NT2/D1 (cell line): Measurements from ENCODE around the gene CYB5A.

Experiments used
- DNase-seq: peaks from one replicate; pipeline ENCODE4 v3.0.0-alpha.2; 2011; ENCODE audit warnings: low read depth, low spot score
- H3K27me3 ChIP-seq: 2 replicates; pipeline ENCODE4 v1.6.0; 2011; ENCODE audit warnings: mild to moderate bottlenecking; ENCODE audit not compliant: insufficient read length, insufficient read depth
- H3K36me3 ChIP-seq: 2 replicates; pipeline ENCODE4 v1.6.1; 2011; ENCODE audit warnings: mild to moderate bottlenecking, low read length, mixed read lengths; ENCODE audit not compliant: insufficient read depth, insufficient read length
- H3K4me1 ChIP-seq: 2 replicates; pipeline ENCODE4 v1.5.1; 2011; ENCODE audit not compliant: insufficient read depth, insufficient read length
- H3K4me3 ChIP-seq: 2 replicates; pipeline ENCODE4 v1.5.1; 2011; ENCODE audit warnings: low read depth; ENCODE audit not compliant: insufficient read length
- H3K9ac ChIP-seq: 2 replicates; pipeline ENCODE4 v1.6.0; 2011; ENCODE audit warnings: low read depth; ENCODE audit not compliant: insufficient read length
- H3K9me3 ChIP-seq: 2 replicates; pipeline ENCODE4 v1.5.1; 2011; ENCODE audit warnings: mild to moderate bottlenecking, low read length; ENCODE audit not compliant: insufficient read depth
- SUZ12 ChIP-seq: IDR thresholded peaks from 2 replicates; pipeline ENCODE4 v1.6.1; 2011; ENCODE audit not compliant: insufficient read length, insufficient read depth; ENCODE audit errors: extremely low read depth
- YY1 ChIP-seq: IDR thresholded peaks from 2 replicates; pipeline ENCODE4 v1.6.1; 2011; ENCODE audit not compliant: insufficient read length, insufficient read depth
- ZNF274 ChIP-seq: IDR thresholded peaks from 2 replicates; pipeline ENCODE4 v1.6.1; 2011; ENCODE audit warnings: mild to moderate bottlenecking, low read depth, low read length

CYB5A gene

GRCh38 chr18:74292541-74292858 lies 737 bp upstream of the CYB5A start:
- no peaks in the 10 kb centered on the region for H3K4me1 ChIP-seq
- no peaks in the 10 kb centered on the region for H3K36me3 ChIP-seq
- no peak for TF ChIP-seq SUZ12
- TF ChIP-seq ZNF274: no peak
- TF ChIP-seq YY1: no peak
- peaks cover 23% of the 10 kb centered on the region; the same call in 1 of the 2 replicates for H3K9me3 ChIP-seq
- H3K27me3 ChIP-seq: peaks cover 10% of the 10 kb centered on the region
- peak overlapping the region; percentile 39 for H3K9ac ChIP-seq
- H3K4me3 ChIP-seq: peak overlapping the region; percentile 86
- no peak for DNase-seq

DNA sequence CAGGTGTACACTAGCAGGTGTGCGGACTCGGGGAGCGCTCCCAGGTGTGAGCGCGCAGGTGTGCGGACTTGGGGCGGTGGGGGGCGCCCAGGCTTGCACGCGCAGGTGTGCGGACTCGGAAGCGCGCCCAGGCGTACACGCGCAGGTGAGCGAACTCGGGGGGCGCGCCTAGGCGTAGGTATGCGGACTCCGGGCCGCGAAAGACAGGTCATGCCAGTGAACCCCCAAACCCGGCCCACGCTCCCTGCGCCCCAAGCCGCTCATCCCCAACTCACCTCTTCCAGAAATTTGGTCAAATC lies 342 bp downstream of the CYB5A start:
- no peaks in the 10 kb centered on the region for H3K4me1 ChIP-seq
- no peaks in the 10 kb centered on the region for H3K36me3 ChIP-seq
- H3K9ac ChIP-seq: peak overlapping the region; percentile 74
- H3K4me3 ChIP-seq: peak overlapping the region; percentile 86
- no peak for DNase-seq
- H3K27me3 ChIP-seq: peaks cover 10% of the 10 kb centered on the region
- peaks cover 19% of the 10 kb centered on the region; the same call in 1 of the 2 replicates for H3K9me3 ChIP-seq
- TF ChIP-seq SUZ12: no peak
- no peak for TF ChIP-seq ZNF274
- TF ChIP-seq YY1: no peak

GRCh38 chr18:74290794-74291471 lies 830 bp downstream of the CYB5A start:
- Histone ChIP-seq H3K4me3 (peak overlapping the region; percentile 86), H3K4me1 (no peaks in the 10 kb centered on the region), H3K36me3 (no peaks in the 10 kb centered on the region), H3K9ac (peak overlapping the region; percentile 9), H3K27me3 (peaks cover 10% of the 10 kb centered on the region), H3K9me3 (peaks cover 19% of the 10 kb centered on the region; the same call in 1 of the 2 replicates)
- no peak for TF ChIP-seq SUZ12
- TF ChIP-seq YY1: no peak
- no peak for TF ChIP-seq ZNF274
- DNase-seq: no peak

DNA sequence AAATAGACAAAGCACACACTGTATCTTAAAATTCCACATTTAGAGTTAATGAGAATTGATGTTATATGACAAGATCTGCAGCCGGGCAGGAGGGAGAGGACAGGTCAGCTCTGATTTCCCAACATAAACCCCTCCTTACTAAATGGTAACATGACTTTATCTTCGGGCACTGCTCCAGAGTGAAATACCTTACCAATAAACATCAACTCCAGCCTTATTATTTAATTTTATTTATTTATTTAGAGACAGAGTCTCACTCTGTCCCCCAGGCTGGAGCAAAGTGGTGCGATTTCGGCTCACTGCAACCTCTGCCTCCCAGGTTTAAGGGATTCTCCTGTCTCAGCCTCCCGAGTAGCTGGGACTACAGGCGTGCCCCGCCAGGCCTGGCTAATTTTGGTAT lies 1.7 kb downstream of the CYB5A start:
- Histone ChIP-seq H3K4me3 (no peak overlapping the region), H3K9ac (no peak overlapping the region), H3K27me3 (peaks cover 10% of the 10 kb centered on the region), H3K9me3 (peaks cover 19% of the 10 kb centered on the region; the same call in 1 of the 2 replicates), H3K36me3 (no peaks in the 10 kb centered on the region), H3K4me1 (no peaks in the 10 kb centered on the region)
- TF ChIP-seq YY1 (no peak), SUZ12 (no peak), ZNF274 (no peak)
- no peak for DNase-seq

GRCh38 chr18:74289137-74289536 lies 2.6 kb downstream of the CYB5A start:
- Histone ChIP-seq H3K27me3 (peaks cover 10% of the 10 kb centered on the region), H3K36me3 (no peaks in the 10 kb centered on the region), H3K4me1 (no peaks in the 10 kb centered on the region), H3K9me3 (peaks cover 15% of the 10 kb centered on the region; the same call in 1 of the 2 replicates), H3K4me3 (no peak overlapping the region), H3K9ac (no peak overlapping the region)
- DNase-seq: no peak
- TF ChIP-seq YY1: no peak
- TF ChIP-seq SUZ12: no peak
- TF ChIP-seq ZNF274: no peak

DNA sequence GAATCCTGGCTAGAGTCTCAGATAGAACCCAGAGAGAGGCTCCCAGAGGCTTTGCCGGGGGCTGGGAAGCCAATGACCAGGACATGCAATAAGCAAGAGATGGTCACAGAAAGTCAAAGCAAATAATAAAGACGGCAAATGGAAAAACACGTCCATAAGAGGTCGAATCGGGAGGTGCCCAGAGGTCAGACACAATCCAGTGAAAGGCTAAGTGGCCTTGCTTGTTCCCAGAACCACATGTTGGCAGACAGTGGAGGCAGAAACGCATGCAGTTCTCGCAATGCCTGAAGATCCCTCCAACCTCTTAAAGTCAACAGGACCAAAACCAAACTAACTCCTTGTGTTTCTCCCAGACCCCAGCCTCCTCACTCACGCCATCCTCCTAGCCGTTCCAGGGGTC lies 3.0 kb downstream of the CYB5A start:
- Histone ChIP-seq H3K36me3 (no peaks in the 10 kb centered on the region), H3K9ac (no peak overlapping the region), H3K27me3 (peaks cover 10% of the 10 kb centered on the region), H3K4me1 (peaks cover under 1% of the 10 kb centered on the region), H3K4me3 (no peak overlapping the region), H3K9me3 (peaks cover 10% of the 10 kb centered on the region; the same call in 1 of the 2 replicates)
- no peak for TF ChIP-seq YY1
- TF ChIP-seq SUZ12: no peak
- no peak for TF ChIP-seq ZNF274
- no peak for DNase-seq

- H3K9me3 ChIP-seq: peaks cover 4% of the 10 kb centered on the region; the same call in 1 of the 2 replicates
- H3K36me3 ChIP-seq: no peaks in the 10 kb centered on the region
- no peak for DNase-seq
- H3K9ac ChIP-seq: no peak overlapping the region
- H3K4me1 ChIP-seq: peaks cover 4% of the 10 kb centered on the region
- TF ChIP-seq SUZ12: no peak
- TF ChIP-seq YY1: no peak
- H3K4me3 ChIP-seq: no peak overlapping the region
- peaks cover 10% of the 10 kb centered on the region for H3K27me3 ChIP-seq
These were observed 3.7 kb downstream of the CYB5A start for GRCh38 chr18:74288041-74288440.
